Trophoblast cell (in vitro differentiated cells and primary cell): Measurements from ENCODE around the gene MAP2K5.

ENCODE experiments used
- DNase-seq, 2 donors: peaks; one replicate each; pipeline ENCODE4 v3.0.0-alpha.2; 2016
- H2AFZ ChIP-seq: 2 replicates; pipeline ENCODE4 v1.6.1; 2013; ENCODE audit warnings: low read length, moderate library complexity, mild to moderate bottlenecking; ENCODE audit not compliant: insufficient read depth, poor library complexity
- H2AK5ac ChIP-seq: 2 replicates; pipeline ENCODE4 v1.6.1; 2013; ENCODE audit warnings: mild to moderate bottlenecking, low read length
- H2BK120ac ChIP-seq: 2 replicates; pipeline ENCODE4 v1.6.1; 2013; ENCODE audit warnings: low read length, mild to moderate bottlenecking, moderate library complexity; ENCODE audit not compliant: insufficient read depth, poor library complexity
- H2BK12ac ChIP-seq: 2 replicates; pipeline ENCODE4 v1.6.1; 2013; ENCODE audit warnings: mild to moderate bottlenecking, low read length, moderate library complexity
- H2BK5ac ChIP-seq: 2 replicates; pipeline ENCODE4 v1.6.1; 2013; ENCODE audit warnings: low read length, low read depth, moderate library complexity, mild to moderate bottlenecking; ENCODE audit not compliant: poor library complexity
- H3K14ac ChIP-seq: 2 replicates; pipeline ENCODE4 v1.6.1; 2013; ENCODE audit warnings: mild to moderate bottlenecking, low read length
- H3K18ac ChIP-seq: 2 replicates; pipeline ENCODE4 v1.6.1; 2013; ENCODE audit warnings: mild to moderate bottlenecking, low read length
- H3K23ac ChIP-seq: 2 replicates; pipeline ENCODE4 v1.6.1; 2013; ENCODE audit warnings: low read length
- H3K27ac ChIP-seq: 2 replicates; pipeline ENCODE4 v1.5.1; 2013; ENCODE audit warnings: low read depth, mild to moderate bottlenecking, inconsistent platforms, low read length, moderate library complexity
- H3K27me3 ChIP-seq: 2 replicates; pipeline ENCODE4 v1.6.1; 2013; ENCODE audit warnings: inconsistent platforms, mild to moderate bottlenecking, low read length, moderate library complexity; ENCODE audit not compliant: insufficient read depth
- H3K36me3 ChIP-seq, 2 experiments: 1 replicate in 1 of 2; 2 replicates in 1 of 2; pipeline ENCODE4 v1.6.1; 2013; ENCODE audit warnings: low read length in 2 of 2, mild to moderate bottlenecking in 2 of 2, moderate library complexity in 1 of 2; ENCODE audit not compliant: insufficient read depth in 2 of 2, control insufficient read depth in 1 of 2
- H3K4ac ChIP-seq: 2 replicates; pipeline ENCODE4 v1.6.1; 2013; ENCODE audit warnings: low read depth, mild to moderate bottlenecking, low read length, moderate library complexity
- H3K4me1 ChIP-seq, 2 experiments: 1 replicate in 1 of 2; 2 replicates in 1 of 2; pipeline ENCODE4 v1.6.1; 2013; ENCODE audit warnings: low read length in 2 of 2, mild to moderate bottlenecking in 2 of 2, moderate library complexity in 1 of 2; ENCODE audit not compliant: insufficient read depth in 2 of 2, control insufficient read depth in 1 of 2
- H3K4me2 ChIP-seq: 2 replicates; pipeline ENCODE4 v1.6.1; 2013; ENCODE audit warnings: inconsistent platforms, mild to moderate bottlenecking, low read length, moderate library complexity
- H3K4me3 ChIP-seq: 2 replicates; pipeline ENCODE4 v1.5.1; 2013; ENCODE audit warnings: mild to moderate bottlenecking, low read depth, low read length, inconsistent platforms
- H3K79me1 ChIP-seq: one replicate; pipeline ENCODE4 v1.6.1; 2013; ENCODE audit warnings: low read length
- H3K79me2 ChIP-seq: 2 replicates; pipeline ENCODE4 v1.6.1; 2013; ENCODE audit warnings: low read length, mild to moderate bottlenecking; ENCODE audit not compliant: control insufficient read depth, insufficient read depth, poor library complexity
- H3K9ac ChIP-seq: 2 replicates; pipeline ENCODE4 v1.6.1; 2013; ENCODE audit warnings: mild to moderate bottlenecking, low read length
- H3K9me3 ChIP-seq: 2 replicates; pipeline ENCODE4 v1.6.1; 2013; ENCODE audit warnings: low read depth, mild to moderate bottlenecking, control low read depth, inconsistent platforms, low read length; ENCODE audit not compliant: insufficient read depth
- H4K12ac ChIP-seq: 2 replicates; pipeline ENCODE4 v1.6.1; 2013; ENCODE audit warnings: low read depth, mild to moderate bottlenecking, low read length, moderate library complexity
- H4K8ac ChIP-seq: 2 replicates; pipeline ENCODE4 v1.6.1; 2013; ENCODE audit warnings: low read depth, mild to moderate bottlenecking, low read length, moderate library complexity
- H4K91ac ChIP-seq: one replicate; pipeline ENCODE4 v1.6.1; 2013; ENCODE audit warnings: low read depth, mild to moderate bottlenecking, low read length, moderate library complexity
- WGBS: extraction: QIAGEN DNeasy Blood & Tissue Kit; methylation state at CpG from one replicate; pipeline ENCODE4 v1.1.7; 2013; ENCODE audit warnings: missing lambda C conversion rate; ENCODE audit not compliant: insufficient read length, insufficient coverage; ENCODE audit errors: extremely low coverage; 5-methylcytosine and 5-hydroxymethylcytosine counted together

MAP2K5 gene

GRCh38 chr15:67762610-67763368 is 220.3 kb downstream of the MAP2K5 start:
- Histone ChIP-seq H4K12ac (no peak overlapping the region), H3K9ac (no peak overlapping the region), H3K27ac (no peak overlapping the region), H3K79me1 (no peaks in the 10 kb centered on the region), H2BK120ac (no peak overlapping the region), H3K4me1 (no peaks in the 10 kb centered on the region), H3K36me3 (no peaks in the 10 kb centered on the region), H4K8ac (no peak overlapping the region), H3K14ac (no peak overlapping the region), H3K4me2 (no peak overlapping the region), H2BK12ac (no peak overlapping the region), H3K79me2 (no peaks in the 10 kb centered on the region), H3K4me3 (no peak overlapping the region), H3K27me3 (no peaks in the 10 kb centered on the region), H4K91ac (no peak overlapping the region), H3K18ac (no peak overlapping the region), H3K9me3 (no peaks in the 10 kb centered on the region), H2AK5ac (no peak overlapping the region), H2BK5ac (no peak overlapping the region), H3K23ac (no peak overlapping the region), H2AFZ (no peak overlapping the region), H3K4ac (no peak overlapping the region)
- DNase-seq, result no peak
- WGBS, result no CpG with 5 or more reads among the region's 7 CpGs

DNA sequence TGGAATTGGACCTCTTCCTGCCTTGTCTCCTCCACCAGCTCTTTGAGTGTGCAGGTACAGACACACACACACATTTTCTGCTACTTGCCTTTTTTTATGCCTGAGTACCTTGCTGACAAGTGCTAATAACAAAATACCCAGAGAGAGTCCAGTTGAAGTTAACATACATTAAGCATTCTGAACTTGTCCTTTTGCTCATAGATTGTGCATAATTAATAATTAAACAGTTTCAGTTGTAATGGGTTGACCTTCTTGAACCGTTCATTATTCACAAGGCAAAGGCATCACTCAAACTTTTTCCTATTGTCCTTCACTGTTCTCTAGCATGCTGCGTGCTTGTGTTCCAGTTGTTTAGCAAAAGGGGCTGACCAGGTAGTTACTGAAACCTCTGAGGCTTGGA is 223.2 kb downstream of the MAP2K5 start:
- Histone ChIP-seq H3K27me3 (no peaks in the 10 kb centered on the region), H2AFZ (no peak overlapping the region), H3K79me2 (no peaks in the 10 kb centered on the region), H3K9me3 (no peaks in the 10 kb centered on the region), H3K14ac (no peak overlapping the region), H3K4me1 (no peaks in the 10 kb centered on the region), H2AK5ac (no peak overlapping the region), H2BK120ac (no peak overlapping the region), H4K91ac (no peak overlapping the region), H3K4me2 (no peak overlapping the region), H3K36me3 (no peaks in the 10 kb centered on the region), H4K8ac (no peak overlapping the region), H3K9ac (no peak overlapping the region), H3K23ac (no peak overlapping the region), H3K4ac (no peak overlapping the region), H3K27ac (no peak overlapping the region), H3K79me1 (no peaks in the 10 kb centered on the region), H3K4me3 (no peak overlapping the region), H2BK12ac (no peak overlapping the region), H3K18ac (no peak overlapping the region), H4K12ac (no peak overlapping the region), H2BK5ac (no peak overlapping the region)
- DNase-seq, result no peak
- WGBS, result no CpG with 5 or more reads among the region's 2 CpGs

GRCh38 chr15:67766968-67767367 is 224.5 kb downstream of the MAP2K5 start:
- no peaks in the 10 kb centered on the region for H3K27me3 ChIP-seq
- H4K8ac ChIP-seq, result no peak overlapping the region
- no peaks in the 10 kb centered on the region for H3K4me1 ChIP-seq
- no peak overlapping the region for H2AFZ ChIP-seq
- H3K79me1 ChIP-seq, result no peaks in the 10 kb centered on the region
- no peak overlapping the region for H3K27ac ChIP-seq
- H2AK5ac ChIP-seq, result no peak overlapping the region
- H3K9ac ChIP-seq, result no peak overlapping the region
- no peaks in the 10 kb centered on the region for H3K36me3 ChIP-seq
- no peak overlapping the region for H3K14ac ChIP-seq
- H3K4ac ChIP-seq, result no peak overlapping the region
- no peak overlapping the region for H3K23ac ChIP-seq
- no CpG with 5 or more reads among the region's 2 CpGs for WGBS
- no peaks in the 10 kb centered on the region for H3K9me3 ChIP-seq
- no peak for DNase-seq
- no peak overlapping the region for H4K91ac ChIP-seq
- H2BK5ac ChIP-seq, result no peak overlapping the region
- no peak overlapping the region for H4K12ac ChIP-seq
- H3K79me2 ChIP-seq, result no peaks in the 10 kb centered on the region
- no peak overlapping the region for H2BK120ac ChIP-seq
- H3K4me3 ChIP-seq, result no peak overlapping the region
- H2BK12ac ChIP-seq, result no peak overlapping the region
- no peak overlapping the region for H3K18ac ChIP-seq
- no peak overlapping the region for H3K4me2 ChIP-seq

GRCh38 chr15:67768313-67768977 is 225.9 kb downstream of the MAP2K5 start:
- no peak for DNase-seq
- H4K12ac ChIP-seq, result no peak overlapping the region
- H2BK5ac ChIP-seq, result no peak overlapping the region
- no peaks in the 10 kb centered on the region for H3K9me3 ChIP-seq
- H3K18ac ChIP-seq, result no peak overlapping the region
- no peak overlapping the region for H3K23ac ChIP-seq
- H2BK12ac ChIP-seq, result no peak overlapping the region
- no peak overlapping the region for H4K91ac ChIP-seq
- H3K27ac ChIP-seq, result no peak overlapping the region
- no peak overlapping the region for H3K4me3 ChIP-seq
- no peaks in the 10 kb centered on the region for H3K36me3 ChIP-seq
- no peak overlapping the region for H2BK120ac ChIP-seq
- no peak overlapping the region for H3K4me2 ChIP-seq
- H3K9ac ChIP-seq, result no peak overlapping the region
- H3K4ac ChIP-seq, result no peak overlapping the region
- WGBS, result no CpG with 5 or more reads among the region's 7 CpGs
- H3K79me1 ChIP-seq, result no peaks in the 10 kb centered on the region
- no peak overlapping the region for H4K8ac ChIP-seq
- H3K79me2 ChIP-seq, result no peaks in the 10 kb centered on the region
- no peak overlapping the region for H3K14ac ChIP-seq
- H2AFZ ChIP-seq, result no peak overlapping the region
- H3K4me1 ChIP-seq, result no peaks in the 10 kb centered on the region
- no peaks in the 10 kb centered on the region for H3K27me3 ChIP-seq
- H2AK5ac ChIP-seq, result no peak overlapping the region
